ENCODE measurements around the gene ARHGAP40. TPM values are rescaled to one million over a fixed set of nuclear protein-coding genes. Genes with fewer than 3 reads are reported as not detected.

The ARHGAP40 gene
- total RNA-seq, 4 donors from 2014 or later: 0.11 TPM; not detected in 3

DNA sequence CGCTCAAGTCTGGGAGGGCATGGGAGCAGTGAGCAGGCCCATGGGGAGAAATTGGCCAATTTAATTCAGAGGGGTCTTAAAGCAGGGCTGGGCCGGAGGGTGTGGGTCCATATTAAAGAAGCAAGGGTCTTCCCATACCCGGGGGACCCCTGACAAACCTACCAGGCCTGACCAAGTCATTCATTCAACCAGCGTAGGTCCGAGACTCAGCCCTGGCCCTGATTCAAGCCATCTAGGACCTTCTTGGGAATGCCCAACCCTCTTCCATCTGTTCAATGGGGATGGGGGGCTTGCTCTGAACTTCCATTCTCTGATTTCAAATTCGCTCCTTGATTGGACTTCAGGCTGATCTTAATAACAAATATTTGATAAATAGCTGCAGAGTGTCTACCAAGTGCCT, 13.3 kb upstream of the ARHGAP40 start:
- Histone ChIP-seq H3K27ac (no peak overlapping the region), H3K27me3 (no peaks in the 10 kb centered on the region), H3K4me3 (replicated peaks in 1 of 3) (no peak overlapping the region), H3K36me3 (no peaks in the 10 kb centered on the region), H3K4me1 (no peaks in the 10 kb centered on the region), H3K9me3 (no peaks in the 10 kb centered on the region)
- intact Hi-C loops (cut with DNase I): no loop called here
- 93 to 96% methylated on average over 6 of the region's 6 CpGs for WGBS, 2 donors
- DNase-seq: no peak
- no peak for TF ChIP-seq POLR2A (IDR thresholded peaks at IDR 0.05)
- TF ChIP-seq, protein P1, sequence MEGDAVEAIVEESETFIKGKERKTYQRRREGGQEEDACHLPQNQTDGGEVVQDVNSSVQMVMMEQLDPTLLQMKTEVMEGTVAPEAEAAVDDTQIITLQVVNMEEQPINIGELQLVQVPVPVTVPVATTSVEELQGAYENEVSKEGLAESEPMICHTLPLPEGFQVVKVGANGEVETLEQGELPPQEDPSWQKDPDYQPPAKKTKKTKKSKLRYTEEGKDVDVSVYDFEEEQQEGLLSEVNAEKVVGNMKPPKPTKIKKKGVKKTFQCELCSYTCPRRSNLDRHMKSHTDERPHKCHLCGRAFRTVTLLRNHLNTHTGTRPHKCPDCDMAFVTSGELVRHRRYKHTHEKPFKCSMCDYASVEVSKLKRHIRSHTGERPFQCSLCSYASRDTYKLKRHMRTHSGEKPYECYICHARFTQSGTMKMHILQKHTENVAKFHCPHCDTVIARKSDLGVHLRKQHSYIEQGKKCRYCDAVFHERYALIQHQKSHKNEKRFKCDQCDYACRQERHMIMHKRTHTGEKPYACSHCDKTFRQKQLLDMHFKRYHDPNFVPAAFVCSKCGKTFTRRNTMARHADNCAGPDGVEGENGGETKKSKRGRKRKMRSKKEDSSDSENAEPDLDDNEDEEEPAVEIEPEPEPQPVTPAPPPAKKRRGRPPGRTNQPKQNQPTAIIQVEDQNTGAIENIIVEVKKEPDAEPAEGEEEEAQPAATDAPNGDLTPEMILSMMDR (IDR thresholded peaks at IDR 0.05): no peak

DNA sequence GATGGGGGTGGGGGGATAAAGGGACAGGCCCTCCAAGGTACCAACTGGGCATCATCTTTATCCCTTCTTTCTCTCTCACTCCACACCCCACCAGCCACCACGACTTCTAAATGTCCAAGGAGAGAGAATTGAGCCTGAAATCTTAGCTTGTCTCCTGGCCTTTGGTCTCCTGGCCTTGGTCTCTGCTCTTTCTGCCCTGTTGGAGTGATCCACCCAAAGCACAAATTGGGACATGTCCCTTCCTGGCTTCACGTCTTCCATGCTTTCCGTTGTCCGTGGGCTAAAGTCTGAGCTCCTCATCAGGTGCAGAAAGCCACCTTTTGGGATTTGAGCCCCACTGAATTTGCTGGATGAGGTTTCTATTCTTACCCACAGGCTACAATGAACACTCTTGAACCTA, 12.3 kb upstream of the ARHGAP40 start:
- H3K27me3 ChIP-seq: no peaks in the 10 kb centered on the region
- intact Hi-C loops (cut with DNase I): no loop called here
- TF ChIP-seq, protein P1 (IDR thresholded peaks at IDR 0.05): no peak
- no peak for TF ChIP-seq POLR2A (IDR thresholded peaks at IDR 0.05)
- H3K4me3 ChIP-seq (replicated peaks in 1 of 3): no peak overlapping the region
- H3K4me1 ChIP-seq: no peaks in the 10 kb centered on the region
- DNase-seq: no peak
- no peak overlapping the region for H3K27ac ChIP-seq
- WGBS, 2 donors: 84 to 87% methylated on average over 4 of the region's 4 CpGs
- no peaks in the 10 kb centered on the region for H3K9me3 ChIP-seq
- H3K36me3 ChIP-seq: no peaks in the 10 kb centered on the region

DNA sequence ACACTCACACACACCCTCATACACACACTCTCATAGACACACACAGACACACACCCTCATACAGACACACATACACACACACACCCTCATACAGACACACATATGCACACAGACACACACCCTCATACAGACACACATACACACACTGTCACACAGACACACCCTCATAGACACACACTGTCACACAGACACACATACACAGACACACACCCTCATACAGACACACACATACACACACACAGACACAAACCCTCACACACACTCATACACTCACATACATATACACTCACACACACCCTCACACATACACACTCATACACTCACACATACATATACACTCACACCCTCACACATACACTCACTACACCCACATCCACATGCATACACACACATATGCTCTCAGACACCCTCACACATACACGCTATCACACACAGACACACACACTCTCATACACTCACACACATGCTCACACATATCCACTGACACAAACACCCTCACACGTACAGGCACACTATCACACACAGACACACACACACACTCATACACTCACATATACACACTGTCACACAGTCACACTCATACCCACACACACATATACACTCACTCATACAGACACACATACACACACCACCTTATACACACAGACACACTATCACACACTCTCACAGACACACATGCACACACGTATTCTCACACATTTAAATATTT, 11.5 kb upstream of the ARHGAP40 start:
- Histone ChIP-seq H3K27ac (no peak overlapping the region), H3K27me3 (no peaks in the 10 kb centered on the region), H3K9me3 (no peaks in the 10 kb centered on the region), H3K4me3 (replicated peaks in 1 of 3) (no peak overlapping the region), H3K36me3 (no peaks in the 10 kb centered on the region), H3K4me1 (no peaks in the 10 kb centered on the region)
- intact Hi-C loops (cut with DNase I): no loop called here
- WGBS, 2 donors: 89 to 90% methylated on average over 3 of the region's 3 CpGs
- no peak for TF ChIP-seq POLR2A (IDR thresholded peaks at IDR 0.05)
- TF ChIP-seq, protein P1 (IDR thresholded peaks at IDR 0.05): no peak
- no peak for DNase-seq

DNA sequence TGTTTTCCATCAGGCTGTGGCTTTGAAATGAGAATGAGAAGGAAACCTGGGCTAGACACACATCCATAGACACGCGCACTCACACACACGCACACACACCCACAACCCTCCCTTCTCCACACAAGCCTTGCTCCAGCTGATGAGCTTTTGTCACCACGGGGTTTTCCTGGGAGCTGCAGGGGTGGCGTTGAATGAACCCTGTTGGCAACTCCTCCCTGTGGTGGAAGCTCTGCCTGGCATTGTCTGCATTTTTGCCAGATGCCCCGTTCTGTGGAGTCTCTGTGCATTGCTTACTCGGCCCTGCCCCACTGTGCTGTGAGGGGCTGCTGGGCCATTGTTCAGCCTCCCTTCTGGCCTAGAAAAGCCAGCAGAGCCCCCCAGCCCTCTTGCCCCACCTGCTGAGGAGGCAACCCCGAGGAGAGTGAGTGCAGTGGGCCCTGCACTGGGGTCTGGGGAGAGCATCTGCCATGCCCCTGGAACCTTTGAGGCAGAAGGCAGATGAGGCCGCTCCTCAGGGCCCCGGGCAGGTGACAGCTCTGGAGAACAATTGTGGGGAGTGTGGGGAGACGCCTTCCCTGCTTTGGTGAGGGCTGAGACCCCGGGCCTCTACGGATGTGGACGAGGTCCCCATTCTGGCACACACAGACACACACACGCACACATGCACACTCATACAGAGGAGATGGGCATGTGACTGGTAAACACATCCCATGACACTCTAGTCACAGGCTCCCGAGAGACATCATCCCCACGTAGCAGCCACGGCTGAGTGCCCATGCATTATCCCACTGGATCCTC, 10.7 kb upstream of the ARHGAP40 start:
- Histone ChIP-seq H3K27me3 (no peaks in the 10 kb centered on the region), H3K36me3 (no peaks in the 10 kb centered on the region), H3K27ac (no peak overlapping the region), H3K9me3 (no peaks in the 10 kb centered on the region), H3K4me1 (no peaks in the 10 kb centered on the region), H3K4me3 (replicated peaks in 1 of 3) (no peak overlapping the region)
- no peak for DNase-seq
- WGBS, 2 donors: 77 to 88% methylated on average over 10 to 16 of the region's 18 CpGs
- intact Hi-C loops (cut with DNase I): no loop called here
- TF ChIP-seq, protein P1 (IDR thresholded peaks at IDR 0.05): no peak
- no peak for TF ChIP-seq POLR2A (IDR thresholded peaks at IDR 0.05)

All from thyroid gland (tissue), 4 donors.